Measurements from ENCODE around the gene ERVH48-1.
"Not testable (repeated sequence)": the region's sequence is repeated elsewhere in the genome, so short reads cannot be mapped to it uniquely, and the experiment has no call there.

ERVH48-1 gene

DNA sequence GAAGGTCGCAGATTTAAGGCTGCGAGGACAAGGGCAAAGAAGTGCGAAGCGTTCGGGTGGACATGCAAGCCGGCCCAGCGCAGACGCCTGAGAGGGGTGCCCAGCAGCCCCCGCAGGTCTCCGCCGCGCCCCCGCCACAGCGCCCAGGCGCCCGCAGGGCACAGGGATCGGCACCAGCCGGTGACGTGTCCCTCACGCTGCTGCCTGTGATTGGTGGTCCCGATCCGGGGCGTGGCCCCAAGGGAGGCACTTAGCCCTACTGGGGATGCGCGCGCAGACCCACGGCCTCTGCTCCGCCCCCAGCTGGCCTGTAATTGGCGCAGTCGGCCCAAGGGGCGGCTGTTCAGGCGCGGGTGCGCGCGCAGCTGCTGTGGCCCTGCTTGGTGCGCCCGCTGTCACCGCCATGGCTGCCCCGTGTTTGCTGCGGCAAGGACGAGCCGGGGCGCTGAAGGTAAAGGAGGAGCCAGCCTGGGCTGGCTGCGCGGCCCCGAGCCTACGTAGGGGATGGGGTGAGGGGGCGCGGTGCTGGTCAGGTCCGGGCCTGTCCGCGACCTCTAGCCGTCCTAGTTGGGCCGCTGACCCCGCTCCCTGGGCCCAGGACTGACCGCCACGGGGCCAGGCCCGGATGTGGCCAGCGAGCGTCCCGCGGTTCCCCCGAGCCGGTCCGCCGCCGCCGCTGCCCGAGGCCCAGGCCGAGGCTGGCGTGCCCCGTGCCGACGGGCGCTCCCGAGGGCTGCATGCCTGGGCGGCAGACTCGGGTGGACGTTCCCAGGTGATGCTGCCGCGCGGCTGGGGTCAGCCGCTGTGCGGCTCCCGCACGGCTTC is 32.3 kb downstream of the ERVH48-1 start, which contains the start of gene NDUFV3:
Gene NDUFV3, plus strand, starts transcription at position 379 of the 825 bp plus-strand sequence. Its CDS starts 25 bp downstream, at position 404.
- no peak for TF ChIP-seq ZNF274 (IDR thresholded peaks at IDR 0.05; ENCODE audit: low read depth, low read length)
- H3K4me3 ChIP-seq (ENCODE audit: low read length), result peak within 1 kb of the TSS; percentile 76

DNA sequence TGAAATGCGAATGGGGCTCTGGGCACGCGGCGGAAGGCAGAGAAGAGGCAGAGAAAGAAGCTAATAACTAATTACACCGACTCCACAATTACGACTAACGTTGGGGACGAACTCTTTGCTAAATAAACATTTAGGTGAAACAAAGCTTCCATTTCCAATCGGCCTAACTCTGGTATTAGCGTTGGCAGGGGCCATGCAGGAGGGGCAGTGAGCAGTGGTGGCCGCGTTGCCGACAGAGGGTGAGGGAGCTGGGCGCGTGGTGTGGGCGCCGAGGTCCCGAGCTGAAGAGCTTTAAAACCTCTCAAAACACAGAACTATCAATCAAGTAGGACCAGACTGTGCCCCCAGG is 32.9 kb downstream of the ERVH48-1 start:
- H3K4me3 ChIP-seq (ENCODE audit: low read length), result peak overlapping the region; percentile 76; the same call in 1 of the 2 replicates
- TF ChIP-seq ZNF274 (IDR thresholded peaks at IDR 0.05; ENCODE audit: low read depth, low read length), result no peak

DNA sequence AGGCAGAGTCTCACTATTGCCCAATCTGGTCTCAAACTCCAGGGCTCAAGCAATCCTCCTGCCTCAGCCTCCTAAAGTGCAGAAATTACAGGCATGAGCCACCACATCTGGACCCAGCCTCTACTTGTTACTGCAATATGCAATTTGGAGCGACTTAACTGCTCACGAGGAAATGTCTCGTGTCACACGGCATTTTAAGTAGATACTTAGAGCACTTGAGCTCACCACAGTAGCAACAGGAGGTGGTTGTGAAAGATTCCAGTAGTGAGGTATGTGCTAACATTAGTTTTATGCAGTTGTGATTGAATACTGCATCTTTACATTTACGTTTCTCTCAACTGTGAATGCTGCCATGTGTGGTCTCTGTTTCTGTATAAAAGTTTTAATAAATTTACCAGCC is 38.1 kb downstream of the ERVH48-1 start:
- H3K4me3 ChIP-seq (ENCODE audit: low read length), result no peak overlapping the region
- TF ChIP-seq ZNF274 (IDR thresholded peaks at IDR 0.05; ENCODE audit: low read depth, low read length), result no peak

DNA sequence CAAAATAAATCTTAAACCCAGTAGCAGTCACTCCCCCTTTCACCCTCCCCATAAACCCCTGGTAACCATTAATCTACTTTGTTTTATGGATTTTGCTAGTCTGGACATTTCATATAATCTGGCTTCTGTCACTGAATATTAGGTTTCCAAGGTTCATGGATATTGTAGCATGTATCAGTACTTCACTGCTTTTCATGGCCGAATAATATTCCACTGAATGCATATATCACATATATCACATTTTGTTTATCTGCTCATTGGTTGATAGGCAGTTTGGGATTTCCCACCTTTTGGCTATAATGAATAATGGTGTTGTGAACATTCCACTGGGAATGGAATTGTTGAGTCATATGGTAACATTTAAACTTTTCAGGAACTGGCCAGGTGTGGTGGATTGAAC is 41.5 kb downstream of the ERVH48-1 start:
- no peak overlapping the region for H3K4me3 ChIP-seq (ENCODE audit: low read length)
- no peak for TF ChIP-seq ZNF274 (IDR thresholded peaks at IDR 0.05; ENCODE audit: low read depth, low read length)

DNA sequence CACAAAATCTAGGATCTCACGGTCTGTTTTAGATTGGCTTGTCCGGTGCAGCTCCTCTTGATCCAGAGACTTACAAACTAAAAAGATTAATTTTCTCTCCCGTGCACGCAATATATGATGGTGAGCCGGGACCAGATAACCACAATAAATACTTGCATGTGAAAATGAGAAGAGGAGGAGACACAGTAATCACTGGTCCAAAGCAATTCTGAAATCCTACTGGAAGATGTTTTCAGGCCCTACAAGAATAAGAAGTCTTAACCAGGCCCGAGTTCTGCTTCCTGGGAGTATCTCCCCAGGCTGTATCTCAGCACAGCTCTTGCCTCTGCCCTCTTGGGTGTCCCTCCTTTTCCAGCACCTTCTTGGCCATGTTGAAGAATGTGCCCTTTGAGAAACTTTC is 45.1 kb downstream of the ERVH48-1 start:
- no peak for TF ChIP-seq ZNF274 (IDR thresholded peaks at IDR 0.05; ENCODE audit: low read depth, low read length)
- H3K4me3 ChIP-seq (ENCODE audit: low read length), result peak overlapping the region; percentile 78

DNA sequence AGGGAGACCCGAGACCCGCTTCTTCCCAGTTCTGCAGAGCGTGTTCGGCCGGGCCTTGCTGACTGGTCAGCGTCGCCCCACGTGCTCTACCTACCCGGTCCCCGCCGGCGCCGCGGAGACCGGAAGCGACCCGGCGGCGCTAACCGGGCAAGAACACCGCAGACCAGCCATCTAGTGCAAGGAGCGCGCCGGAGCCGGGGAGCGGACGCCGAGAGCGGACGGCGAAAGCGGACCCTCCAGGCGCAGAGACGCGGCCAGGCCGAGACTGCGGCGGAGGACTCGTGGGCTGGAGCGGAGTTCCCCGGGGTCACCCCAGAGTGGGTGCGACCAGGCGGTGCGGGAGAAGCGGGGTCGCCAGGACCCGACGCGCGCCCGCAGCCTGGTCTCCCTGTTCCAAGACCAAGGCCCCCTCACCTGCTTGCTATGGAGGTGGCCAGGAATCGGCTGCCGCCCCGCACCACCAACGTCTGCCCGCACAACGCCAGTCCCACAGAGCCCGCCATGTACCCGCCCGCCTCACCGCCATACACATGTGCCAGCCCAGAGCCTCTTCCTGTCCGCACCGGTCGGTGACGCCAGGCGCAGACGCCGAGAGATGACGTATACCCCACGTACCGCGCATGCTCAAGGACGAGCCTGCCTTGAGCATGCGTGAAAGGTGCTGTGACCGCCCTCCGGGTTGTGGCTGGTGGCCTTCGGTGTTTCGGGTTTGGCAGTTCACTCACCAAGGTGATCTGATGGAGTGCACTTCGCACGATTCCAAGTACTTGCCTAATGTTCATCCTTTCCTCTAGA is 46.2 kb downstream of the ERVH48-1 start, which contains the start of gene WDR4:
Gene WDR4, minus strand, starts transcription at position 547 of the 795 bp plus-strand sequence. Its CDS starts 44 bp downstream, at position 503.
- H3K4me3 ChIP-seq (ENCODE audit: low read length), result peak within 1 kb of the TSS; percentile 78
- TF ChIP-seq ZNF274 (IDR thresholded peaks at IDR 0.05; ENCODE audit: low read depth, low read length), result no peak

DNA sequence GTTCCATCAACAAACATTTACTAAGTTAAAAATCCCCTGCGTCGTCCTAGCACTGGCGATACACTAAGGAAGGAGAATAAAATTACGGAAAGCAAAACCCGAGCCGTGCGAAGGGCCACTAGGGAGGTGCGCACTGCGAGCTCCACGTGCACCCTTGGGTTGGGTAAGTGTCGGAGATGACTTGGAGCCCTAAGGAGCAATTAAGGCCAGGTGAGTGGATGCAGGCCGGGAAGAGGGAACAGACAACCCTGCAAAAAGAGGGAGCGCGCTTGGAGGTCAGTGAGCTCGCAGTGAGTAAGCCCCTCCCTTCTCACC is 46.8 kb downstream of the ERVH48-1 start:
- peak overlapping the region; percentile 78 for H3K4me3 ChIP-seq (ENCODE audit: low read length)
- TF ChIP-seq ZNF274 (IDR thresholded peaks at IDR 0.05; ENCODE audit: low read depth, low read length), result no peak

DNA sequence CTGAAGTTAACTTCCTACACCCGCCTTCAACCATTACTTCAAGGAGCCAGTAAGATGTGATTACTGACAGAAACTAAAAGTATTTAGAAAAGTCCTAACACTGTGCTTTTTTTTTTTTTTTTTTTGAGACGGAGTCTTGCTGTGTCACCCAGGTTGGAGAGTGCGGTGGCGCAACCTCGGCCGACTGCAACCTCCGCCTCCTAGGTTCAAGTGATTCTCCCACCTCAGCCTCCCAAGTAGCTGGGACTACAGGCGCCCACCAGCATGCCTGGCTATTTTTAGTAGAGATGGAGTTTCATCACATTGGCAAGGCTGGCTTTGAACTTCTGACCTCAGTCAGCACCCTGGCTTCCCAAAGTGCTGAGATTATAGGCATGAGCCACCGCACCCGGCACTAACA is 49.6 kb downstream of the ERVH48-1 start:
- H3K4me3 ChIP-seq (ENCODE audit: low read length), result not testable (repeated sequence)

DNA sequence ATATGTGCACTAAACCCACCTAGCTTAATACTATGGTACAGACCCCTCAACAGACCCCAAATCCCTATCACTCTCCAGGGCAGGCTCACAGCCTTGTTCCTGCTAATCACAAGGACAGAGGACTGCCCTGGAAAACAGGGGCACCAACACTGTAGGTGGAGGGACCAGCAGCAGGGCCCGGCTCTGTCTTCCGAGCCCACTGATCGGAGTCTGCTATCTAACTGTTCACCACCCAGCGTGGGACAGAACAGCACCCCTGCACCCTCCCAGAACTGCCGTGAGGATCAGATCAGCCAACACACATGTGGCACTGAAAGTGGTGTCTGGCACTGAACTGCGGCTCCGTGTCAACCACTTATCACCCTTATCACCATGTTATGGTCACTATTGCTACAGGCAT is 52.3 kb downstream of the ERVH48-1 start:
- H3K4me3 ChIP-seq (ENCODE audit: low read length), result no peak overlapping the region
- no peak for TF ChIP-seq ZNF274 (IDR thresholded peaks at IDR 0.05; ENCODE audit: low read depth, low read length)

DNA sequence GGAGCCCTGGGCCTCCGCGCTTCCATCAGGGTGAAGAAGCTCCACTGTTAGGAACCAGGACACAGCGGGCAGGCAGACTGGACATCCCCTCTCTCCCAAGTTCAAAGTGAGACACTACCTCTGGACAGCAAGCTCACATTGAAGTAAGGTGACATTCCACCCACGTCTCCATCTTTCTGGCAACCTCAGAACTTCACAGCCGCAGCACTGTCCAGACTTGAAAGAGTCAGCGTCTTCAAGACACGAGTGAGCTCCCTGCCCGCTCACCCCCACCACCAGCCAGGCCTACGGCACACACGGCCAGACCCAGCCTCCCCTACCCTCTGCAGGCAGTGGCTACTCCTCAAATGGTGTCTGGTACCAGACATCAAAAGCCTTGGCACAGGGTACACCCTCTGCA is 57.2 kb downstream of the ERVH48-1 start:
- TF ChIP-seq ZNF274 (IDR thresholded peaks at IDR 0.05; ENCODE audit: low read depth, low read length), result no peak
- no peak overlapping the region for H3K4me3 ChIP-seq (ENCODE audit: low read length)

Data from GM08714 (cell line).